ENCODE data around the gene KLHL15. TPM values are rescaled to one million over a fixed set of nuclear protein-coding genes. Genes with fewer than 3 reads are reported as not detected.

KLHL15 gene
- polyA plus RNA-seq, 6 donors from 2014 or later = 2.5 to 4.5 (median 3.3) TPM; not detected in 1

Other genes starting within 250 kb of the KLHL15 start
- 100 to 1,000 TPM; 114 to 204 (median 165) TPM for gene SAT1, start 244.0 kb downstream of the KLHL15 start, polyA plus RNA-seq (ENCODE audit: low read depth in 6 of 6)
- gene APOO, start 119.2 kb downstream of the KLHL15 start, polyA plus RNA-seq (ENCODE audit: low read depth in 6 of 6) = 10 to 100 TPM; 12.8 to 23.7 (median 17.8) TPM
- gene CXorf58, start 119.2 kb downstream of the KLHL15 start, polyA plus RNA-seq (ENCODE audit: low read depth in 6 of 6) = under 1 TPM in 3 of 6 donors, not detected in 3; 0.17 to 0.37 (median 0.34) TPM
- 100 to 1,000 TPM in 5 of 6 donors, 10 to 100 TPM in 1; 86.9 to 162 (median 128) TPM for gene EIF2S3, start 27.8 kb upstream of the KLHL15 start, polyA plus RNA-seq (ENCODE audit: low read depth in 6 of 6)
- gene ZFX, start 122.5 kb upstream of the KLHL15 start, polyA plus RNA-seq (ENCODE audit: low read depth in 6 of 6) = 10 to 100 TPM; 29.2 to 66.7 (median 57.8) TPM

Measured in naive B cell (primary cell).